Mucosa of descending colon (tissue), 3 donors: Measurements from ENCODE around the gene PCDHB6. TPM values are rescaled to one million over a fixed set of nuclear protein-coding genes. Genes with fewer than 3 reads are reported as not detected.
A peak's percentile ranks its signal among the peaks of the same experiment; 100 is the strongest.
"Not testable (repeated sequence)": the region's sequence is repeated elsewhere in the genome, so short reads cannot be mapped to it uniquely, and the experiment has no call there.

ENCODE experiments used
- ATAC-seq: fragments of 200-7000 bp; cut with Tn5 transposase; one replicate; pipeline ENCODE4 v1.9.1; 2020; ENCODE audit warnings: mild to moderate bottlenecking, moderate library complexity
- DNase-seq, 3 donors: peaks; one replicate each; pipeline ENCODE4 v3.0.0-alpha.2; 2020
- H3K36me3 ChIP-seq: fragments of 200-600 bp; one replicate; pipeline ENCODE4 v1.8.0; 2021; ENCODE audit warnings: low read depth, mild to moderate bottlenecking
- H3K4me1 ChIP-seq: fragments of 200-600 bp; one replicate; pipeline ENCODE4 v1.8.0; 2021; ENCODE audit warnings: low read depth, mild to moderate bottlenecking
- H3K4me3 ChIP-seq: fragments of 200-600 bp; one replicate; pipeline ENCODE4 v1.8.0; 2021; ENCODE audit warnings: mild to moderate bottlenecking
- H3K9me3 ChIP-seq: fragments of 200-600 bp; one replicate; pipeline ENCODE4 v1.8.0; 2021; ENCODE audit warnings: mild to moderate bottlenecking
- CTCF ChIP-seq: fragments of 200-600 bp; IDR thresholded peaks from one replicate; pipeline ENCODE4 v1.8.0; 2022; ENCODE audit warnings: antibody characterized with exemption, mild to moderate bottlenecking
- intact Hi-C, 2 donors: fragments of 100-400 bp; cut with DNase I in 1 of 2; cut with micrococcal nuclease in 1 of 2; formaldehyde crosslinking; loops; one replicate each; pipeline versions ENCODE4 v1.11.0 to v1.11.1; 2022; cut with DNase I, micrococcal nuclease
- total RNA-seq, 3 donors: library from RNA; stranded (reverse); fragmentation: NEBNext Ultra II Directional in 2 of 3; extraction: Animal tissue kit (Norgen Biotek cat#: 25700) in 2 of 3; gene quantifications; one replicate each; pipeline versions ENCODE4 v1.2.1 to v1.2.4, GENCODE V29; 2021 to 2023
- donor health status: DM: no; HTN: no; CAD: no; lungs with moderate emphysema.
- donor health status: DM: no; HTN: no; CAD: no.
- donor health status: DM: no; HTN: yes; CAD: no.

Gene PCDHB6
- total RNA-seq, 3 donors from 2014 or later: 0.24 to 0.60 (median 0.29) TPM

DNA sequence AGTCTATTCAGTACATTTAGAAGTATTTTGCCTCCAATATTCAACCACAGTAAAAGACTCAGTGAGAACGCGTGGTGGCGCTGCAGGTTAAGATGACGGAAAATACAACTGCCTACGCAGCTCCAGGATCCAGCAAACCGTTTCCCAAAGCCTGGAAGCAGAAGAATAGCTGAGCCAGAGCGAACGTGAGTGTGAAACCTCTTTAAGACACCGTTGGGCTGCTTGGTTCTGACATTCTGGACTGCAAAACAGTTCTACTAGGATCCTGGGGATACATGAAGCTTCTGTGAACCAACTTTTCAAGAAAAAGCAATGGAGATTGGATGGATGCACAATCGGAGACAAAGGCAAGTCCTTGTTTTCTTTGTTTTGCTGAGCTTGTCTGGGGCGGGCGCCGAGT lies 32.4 kb downstream of the PCDHB6 start, which contains the start of gene PCDHB16:
Gene PCDHB16, plus strand, starts transcription at position 140 of the 400 bp plus-strand sequence. Its CDS starts 173 bp downstream, at position 313.
- Histone ChIP-seq H3K9me3 (peaks cover 48% of the 10 kb centered on the region), H3K4me3 (no peak within 1 kb of the TSS), H3K4me1 (no peaks in the 10 kb centered on the region), H3K36me3 (no peaks in the 10 kb centered on the region)
- no peak for DNase-seq
- no peak for TF ChIP-seq CTCF
- intact Hi-C loops: no loop called here
- no peak for ATAC-seq

DNA sequence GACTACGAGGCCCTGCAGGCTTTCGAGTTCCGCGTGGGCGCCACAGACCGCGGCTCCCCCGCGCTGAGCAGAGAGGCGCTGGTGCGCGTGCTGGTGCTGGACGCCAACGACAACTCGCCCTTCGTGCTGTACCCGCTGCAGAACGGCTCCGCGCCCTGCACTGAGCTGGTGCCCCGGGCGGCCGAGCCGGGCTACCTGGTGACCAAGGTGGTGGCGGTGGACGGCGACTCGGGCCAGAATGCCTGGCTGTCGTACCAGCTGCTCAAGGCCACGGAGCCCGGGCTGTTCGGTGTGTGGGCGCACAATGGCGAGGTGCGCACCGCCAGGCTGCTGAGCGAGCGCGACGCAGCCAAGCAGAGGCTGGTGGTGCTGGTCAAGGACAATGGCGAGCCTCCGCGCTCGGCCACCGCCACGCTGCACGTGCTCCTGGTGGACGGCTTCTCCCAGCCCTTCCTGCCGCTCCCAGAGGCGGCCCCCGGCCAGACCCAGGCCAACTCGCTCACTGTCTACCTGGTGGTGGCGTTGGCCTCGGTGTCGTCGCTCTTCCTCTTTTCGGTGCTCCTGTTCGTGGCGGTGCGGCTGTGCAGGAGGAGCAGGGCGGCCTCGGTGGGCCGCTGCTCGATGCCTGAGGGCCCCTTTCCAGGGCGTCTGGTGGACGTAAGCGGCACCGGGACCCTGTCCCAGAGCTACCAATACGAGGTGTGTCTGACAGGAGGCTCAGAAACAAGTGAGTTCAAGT lies 34.4 kb downstream of the PCDHB6 start:
- DNase-seq, ATAC-seq, H3K4me1 ChIP-seq, H3K4me3 ChIP-seq, H3K36me3 ChIP-seq, intact Hi-C loops: not testable (repeated sequence)
- H3K9me3 ChIP-seq: peaks cover 38% of the 10 kb centered on the region

GRCh38 chr5:141186897-141187512 lies 37.1 kb downstream of the PCDHB6 start, which contains the start of gene PCDHB9:
PCDHB9 (plus strand) TSS chr5:141187161; CDS start chr5:141187319, 158 bp downstream.
- no peak within 1 kb of the TSS for H3K4me3 ChIP-seq
- H3K9me3 ChIP-seq: peaks cover 47% of the 10 kb centered on the region
- DNase-seq (peak in 1 of 3 donors; percentile 16), ATAC-seq (no peak)
- no peaks in the 10 kb centered on the region for H3K4me1 ChIP-seq
- no peak for TF ChIP-seq CTCF
- intact Hi-C loops: no loop called here
- H3K36me3 ChIP-seq: no peaks in the 10 kb centered on the region

GRCh38 chr5:141188682-141189081 lies 38.8 kb downstream of the PCDHB6 start:
- DNase-seq, H3K4me1 ChIP-seq, intact Hi-C loops, H3K4me3 ChIP-seq, H3K36me3 ChIP-seq, ATAC-seq: not testable (repeated sequence)
- peaks cover 44% of the 10 kb centered on the region for H3K9me3 ChIP-seq

DNA sequence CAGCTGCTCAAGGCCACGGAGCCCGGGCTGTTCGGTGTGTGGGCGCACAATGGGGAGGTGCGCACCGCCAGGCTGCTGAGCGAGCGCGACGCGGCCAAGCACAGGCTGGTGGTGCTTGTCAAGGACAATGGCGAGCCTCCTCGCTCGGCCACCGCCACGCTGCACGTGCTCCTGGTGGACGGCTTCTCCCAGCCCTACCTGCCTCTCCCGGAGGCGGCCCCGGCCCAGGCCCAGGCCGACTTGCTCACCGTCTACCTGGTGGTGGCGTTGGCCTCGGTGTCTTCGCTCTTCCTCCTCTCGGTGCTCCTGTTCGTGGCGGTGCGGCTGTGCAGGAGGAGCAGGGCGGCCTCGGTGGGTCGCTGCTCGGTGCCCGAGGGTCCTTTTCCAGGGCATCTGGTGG lies 39.3 kb downstream of the PCDHB6 start:
- H3K4me3 ChIP-seq, DNase-seq, intact Hi-C loops, H3K4me1 ChIP-seq, ATAC-seq, H3K36me3 ChIP-seq: not testable (repeated sequence)
- H3K9me3 ChIP-seq: peaks cover 44% of the 10 kb centered on the region

GRCh38 chr5:141192110-141192725 lies 42.4 kb downstream of the PCDHB6 start, which contains the start of gene PCDHB10:
PCDHB10 (plus strand) TSS chr5:141192353; CDS start chr5:141192553, 200 bp downstream.
- TF ChIP-seq CTCF: no peak
- Histone ChIP-seq H3K4me3 (no peak within 1 kb of the TSS), H3K36me3 (no peaks in the 10 kb centered on the region), H3K9me3 (peaks cover 48% of the 10 kb centered on the region), H3K4me1 (no peaks in the 10 kb centered on the region)
- DNase-seq: peak in 2 of 3 donors; percentile 14 to 49
- no peak for ATAC-seq
- intact Hi-C loops: no loop called here

GRCh38 chr5:141194332-141194731 lies 44.5 kb downstream of the PCDHB6 start:
- H3K4me1 ChIP-seq, DNase-seq, ATAC-seq, intact Hi-C loops, H3K4me3 ChIP-seq, H3K36me3 ChIP-seq: not testable (repeated sequence)
- peaks cover 63% of the 10 kb centered on the region for H3K9me3 ChIP-seq
